MV-4-11 (cell line): ENCODE data around the gene STKLD1.
A peak's percentile ranks its signal among the peaks of the same experiment; 100 is the strongest.

ENCODE experiments used
- DNase-seq: peaks from one replicate; lab custom pipeline; 2025; lab: John Stamatoyannopoulos, UW

Gene STKLD1

GRCh38 chr9:133345596-133345995, 30.6 kb upstream of the STKLD1 start:
- DNase-seq, result no peak

GRCh38 chr9:133346021-133346785, 30.0 kb upstream of the STKLD1 start:
- no peak for DNase-seq

GRCh38 chr9:133347515-133347984, 28.6 kb upstream of the STKLD1 start:
- peak; percentile 29 for DNase-seq

GRCh38 chr9:133347985-133348717, 28.0 kb upstream of the STKLD1 start, which contains the start of the genes MED22 and RPL7A:
MED22 (minus strand) TSS chr9:133348131; CDS start chr9:133346662, 1,469 bp downstream.
RPL7A (plus strand) TSS chr9:133348218; CDS start chr9:133348244, 26 bp downstream.
- DNase-seq, result peak; percentile 93

- no peak for DNase-seq
Observed at GRCh38 chr9:133348718-133349573, 27.2 kb upstream of the STKLD1 start.

GRCh38 chr9:133349965-133350616, 26.1 kb upstream of the STKLD1 start:
- DNase-seq, result no peak

- no peak for DNase-seq
Observed at GRCh38 chr9:133351526-133351907, 24.6 kb upstream of the STKLD1 start.

GRCh38 chr9:133351908-133352634, 24.1 kb upstream of the STKLD1 start:
- peak; percentile 84 for DNase-seq

GRCh38 chr9:133352635-133353340, 23.4 kb upstream of the STKLD1 start:
- peak; percentile 17 for DNase-seq

GRCh38 chr9:133353548-133353947, 22.6 kb upstream of the STKLD1 start:
- DNase-seq, result no peak

GRCh38 chr9:133354766-133355165, 21.4 kb upstream of the STKLD1 start:
- peak; percentile 92 for DNase-seq

GRCh38 chr9:133355881-133356357, 20.2 kb upstream of the STKLD1 start:
- no peak for DNase-seq

- peak; percentile 70 for DNase-seq
Observed at GRCh38 chr9:133356391-133357091, 19.6 kb upstream of the STKLD1 start, which contains the start of the genes SURF1 and SURF2. SURF1 (minus strand) TSS chr9:133356487; CDS start chr9:133356453, 34 bp downstream. SURF2 (plus strand) TSS chr9:133356550; CDS start chr9:133356593, 43 bp downstream.

GRCh38 chr9:133357656-133358055, 18.5 kb upstream of the STKLD1 start:
- DNase-seq, result no peak

GRCh38 chr9:133359399-133360175, 16.6 kb upstream of the STKLD1 start:
- no peak for DNase-seq

- peak; percentile 27 for DNase-seq
Observed at GRCh38 chr9:133360400-133361393, 15.5 kb upstream of the STKLD1 start.

GRCh38 chr9:133361507-133362092, 14.6 kb upstream of the STKLD1 start:
- no peak for DNase-seq
